ENCODE results near the gene PSPH.
A peak's percentile ranks its signal among the peaks of the same experiment; 100 is the strongest.

Gene PSPH

DNA sequence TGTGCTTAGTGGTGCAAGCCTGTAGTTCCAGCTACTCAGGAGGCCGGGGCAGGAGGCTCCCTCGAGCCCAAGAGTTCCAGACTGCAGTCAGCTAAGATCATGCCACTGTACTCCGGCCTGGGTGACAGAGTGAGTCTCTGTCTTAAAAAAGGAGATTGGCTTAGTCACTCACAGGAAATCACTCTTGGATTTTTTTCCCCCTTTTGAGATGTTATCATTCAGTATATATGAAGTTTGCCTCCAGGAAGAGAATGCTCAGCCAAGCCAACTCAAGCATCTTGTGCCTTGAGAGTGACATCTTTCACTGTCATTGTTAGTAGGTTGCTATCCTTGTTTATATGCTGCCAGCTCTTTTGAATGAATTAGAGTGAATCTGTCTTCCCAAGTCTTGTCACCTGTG lies 58.9 kb downstream of the PSPH start:
- Histone ChIP-seq H3K36me3 (ENCODE audit: control insufficient read depth in 1 of 2, insufficient read depth in 2 of 2, low read length in 2 of 2) (peaks cover 25 to 54% of the 10 kb centered on the region in 2 donors), H3K4me1 (ENCODE audit: control insufficient read depth in 1 of 2, insufficient read depth in 2 of 2, low read length in 2 of 2) (no peaks in the 10 kb centered on the region), H3K27ac (ENCODE audit: low read length) (no peak overlapping the region), H3K9me3 (ENCODE audit: control insufficient read depth in 1 of 2, low read length in 2 of 2) (no peaks in the 10 kb centered on the region), H3K27me3 (ENCODE audit: low read depth, low read length) (no peaks in the 10 kb centered on the region), H3K4me3 (ENCODE audit: low read depth in 1 of 2, low read length in 2 of 2) (no peak overlapping the region)

DNA sequence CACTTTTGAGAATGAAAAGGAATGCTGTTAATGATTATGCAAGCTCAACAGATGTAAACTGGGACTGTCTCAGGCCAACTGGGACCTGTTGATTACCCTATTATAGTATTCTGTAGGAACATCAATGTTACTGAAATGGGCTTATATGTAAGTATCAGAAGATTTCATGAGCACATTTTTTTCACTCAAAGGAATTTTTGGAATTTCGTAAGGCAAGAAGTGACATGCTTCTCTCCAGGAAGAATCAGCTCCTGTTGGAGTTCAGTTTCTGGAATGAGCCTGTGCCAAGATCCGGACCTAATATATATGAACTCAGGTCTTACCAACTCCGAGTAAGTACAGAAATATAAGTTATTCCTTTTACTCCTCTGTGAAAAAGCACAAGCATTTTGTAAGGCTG lies 67.7 kb downstream of the PSPH start:
- Histone ChIP-seq H3K9me3 (ENCODE audit: control insufficient read depth in 1 of 2, low read length in 2 of 2) (no peaks in the 10 kb centered on the region), H3K4me1 (ENCODE audit: control insufficient read depth in 1 of 2, insufficient read depth in 2 of 2, low read length in 2 of 2) (no peaks in the 10 kb centered on the region), H3K27me3 (ENCODE audit: low read depth, low read length) (no peaks in the 10 kb centered on the region), H3K36me3 (ENCODE audit: control insufficient read depth in 1 of 2, insufficient read depth in 2 of 2, low read length in 2 of 2) (peaks cover 52 to 77% of the 10 kb centered on the region in 2 donors), H3K4me3 (ENCODE audit: low read depth in 1 of 2, low read length in 2 of 2) (no peak overlapping the region), H3K27ac (ENCODE audit: low read length) (no peak overlapping the region)

DNA sequence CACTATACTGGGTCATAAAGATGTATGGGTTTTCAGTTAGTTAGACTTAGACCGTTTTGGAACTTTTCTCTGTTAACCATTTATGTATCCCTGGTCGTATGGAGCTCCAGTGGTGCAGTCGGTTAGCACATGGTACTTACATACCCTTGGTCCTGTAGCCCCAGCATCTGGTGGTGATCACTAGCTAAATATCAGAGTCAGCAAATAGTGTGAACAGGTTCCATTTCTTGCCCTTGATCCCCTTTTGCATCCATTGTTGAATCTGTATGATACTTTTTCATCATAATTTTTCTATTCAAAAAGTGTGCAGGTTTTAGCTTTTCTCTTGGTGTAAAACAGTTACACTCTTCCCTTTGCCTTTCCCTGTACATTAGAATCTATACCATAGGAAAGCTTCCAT lies 71.0 kb downstream of the PSPH start:
- no peaks in the 10 kb centered on the region for H3K9me3 ChIP-seq (ENCODE audit: control insufficient read depth in 1 of 2, low read length in 2 of 2)
- H3K36me3 ChIP-seq (ENCODE audit: control insufficient read depth in 1 of 2, insufficient read depth in 2 of 2, low read length in 2 of 2), result peaks cover 55 to 61% of the 10 kb centered on the region in 2 donors
- H3K27ac ChIP-seq (ENCODE audit: low read length), result no peak overlapping the region
- no peak overlapping the region for H3K4me3 ChIP-seq (ENCODE audit: low read depth in 1 of 2, low read length in 2 of 2)
- no peaks in the 10 kb centered on the region for H3K27me3 ChIP-seq (ENCODE audit: low read depth, low read length)
- H3K4me1 ChIP-seq (ENCODE audit: control insufficient read depth in 1 of 2, insufficient read depth in 2 of 2, low read length in 2 of 2), result peaks cover 0 to 7% of the 10 kb centered on the region in 2 donors

DNA sequence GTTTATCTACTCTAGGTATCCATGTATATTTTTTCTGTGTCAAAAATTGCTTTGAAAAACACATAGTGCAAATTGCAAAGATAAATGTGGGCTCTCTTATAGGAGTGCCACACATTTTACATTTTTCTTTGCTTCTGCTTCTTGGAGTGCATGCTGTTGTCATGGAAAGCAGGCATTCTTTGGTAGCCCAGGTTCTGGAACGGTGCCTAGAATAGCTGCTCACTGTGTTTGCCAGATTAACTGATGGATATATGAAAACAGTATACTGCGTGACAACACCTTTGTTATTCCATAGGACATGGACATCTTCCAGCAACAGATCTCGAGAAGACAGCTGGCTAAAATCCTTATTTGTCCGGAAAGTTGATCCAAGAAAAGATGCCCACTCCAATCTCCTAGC lies 73.4 kb downstream of the PSPH start:
- Histone ChIP-seq H3K9me3 (ENCODE audit: control insufficient read depth in 1 of 2, low read length in 2 of 2) (no peaks in the 10 kb centered on the region), H3K27me3 (ENCODE audit: low read depth, low read length) (no peaks in the 10 kb centered on the region), H3K27ac (ENCODE audit: low read length) (no peak overlapping the region), H3K4me3 (ENCODE audit: low read depth in 1 of 2, low read length in 2 of 2) (no peak overlapping the region), H3K4me1 (ENCODE audit: control insufficient read depth in 1 of 2, insufficient read depth in 2 of 2, low read length in 2 of 2) (peaks cover 0 to 7% of the 10 kb centered on the region in 2 donors), H3K36me3 (ENCODE audit: control insufficient read depth in 1 of 2, insufficient read depth in 2 of 2, low read length in 2 of 2) (peaks cover 39 to 40% of the 10 kb centered on the region in 2 donors)

DNA sequence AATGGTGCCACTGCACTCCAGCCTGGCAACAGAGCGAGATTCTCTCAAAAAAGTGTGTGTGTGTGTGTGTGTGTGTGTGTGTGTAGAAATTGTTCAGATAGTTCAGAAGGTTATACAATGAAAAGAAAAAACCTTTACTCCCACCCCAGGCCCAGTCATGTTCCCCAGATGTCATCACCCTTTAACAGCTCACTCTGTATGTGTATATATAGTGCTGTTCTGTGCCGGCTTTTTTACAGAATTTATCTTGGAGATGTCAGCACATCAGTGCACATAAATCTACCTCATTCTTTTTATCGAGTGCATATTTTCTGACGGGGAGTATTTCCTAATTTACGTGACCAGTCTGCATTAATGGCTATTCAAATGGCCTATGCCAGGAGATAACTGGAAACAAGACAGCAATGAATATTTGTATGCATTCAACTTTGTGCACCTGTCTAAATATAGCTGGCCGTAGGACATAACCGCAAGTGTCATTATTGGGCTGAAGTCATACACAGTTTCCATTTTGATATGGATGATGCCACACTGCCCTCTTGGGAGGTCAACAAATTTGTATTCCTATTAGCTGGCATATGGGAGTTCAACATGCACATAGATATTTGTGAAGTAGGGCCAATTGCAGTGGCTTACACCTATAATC lies 75.1 kb downstream of the PSPH start:
- no peaks in the 10 kb centered on the region for H3K9me3 ChIP-seq (ENCODE audit: control insufficient read depth in 1 of 2, low read length in 2 of 2)
- H3K36me3 ChIP-seq (ENCODE audit: control insufficient read depth in 1 of 2, insufficient read depth in 2 of 2, low read length in 2 of 2), result peaks cover 27 to 30% of the 10 kb centered on the region in 2 donors
- no peak overlapping the region for H3K27ac ChIP-seq (ENCODE audit: low read length)
- peaks cover 0 to 7% of the 10 kb centered on the region in 2 donors for H3K4me1 ChIP-seq (ENCODE audit: control insufficient read depth in 1 of 2, insufficient read depth in 2 of 2, low read length in 2 of 2)
- H3K4me3 ChIP-seq (ENCODE audit: low read depth in 1 of 2, low read length in 2 of 2), result no peak overlapping the region
- H3K27me3 ChIP-seq (ENCODE audit: low read depth, low read length), result no peaks in the 10 kb centered on the region

DNA sequence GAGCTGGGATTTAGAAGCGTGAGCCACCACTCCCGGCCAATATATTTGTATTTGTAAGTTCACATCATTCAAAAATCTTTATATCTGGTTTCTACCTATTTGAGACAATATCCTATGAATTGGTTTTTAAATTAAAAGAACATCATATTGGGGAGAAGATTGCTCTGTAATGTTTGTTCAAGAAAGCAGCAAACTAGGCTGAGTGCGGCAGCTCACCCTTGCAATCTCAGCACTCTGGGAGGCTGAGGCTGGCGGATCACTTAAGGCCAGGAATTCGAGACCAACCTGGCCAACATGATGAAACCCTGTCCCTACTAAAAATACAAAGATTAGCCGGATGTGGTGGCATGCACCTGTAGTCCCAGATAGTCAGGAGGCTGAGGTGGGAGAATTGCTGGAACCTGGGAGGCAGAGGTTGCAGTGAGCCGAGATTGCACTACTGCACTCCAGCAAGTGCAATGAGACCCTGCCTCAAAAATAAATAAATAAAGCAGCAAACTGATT lies 77.4 kb downstream of the PSPH start:
- Histone ChIP-seq H3K9me3 (ENCODE audit: control insufficient read depth in 1 of 2, low read length in 2 of 2) (no peaks in the 10 kb centered on the region), H3K36me3 (ENCODE audit: control insufficient read depth in 1 of 2, insufficient read depth in 2 of 2, low read length in 2 of 2) (peaks cover 6 to 7% of the 10 kb centered on the region in 2 donors), H3K27ac (ENCODE audit: low read length) (no peak overlapping the region), H3K4me3 (ENCODE audit: low read depth in 1 of 2, low read length in 2 of 2) (no peak overlapping the region), H3K4me1 (ENCODE audit: control insufficient read depth in 1 of 2, insufficient read depth in 2 of 2, low read length in 2 of 2) (peaks cover 0 to 7% of the 10 kb centered on the region in 2 donors), H3K27me3 (ENCODE audit: low read depth, low read length) (no peaks in the 10 kb centered on the region)

DNA sequence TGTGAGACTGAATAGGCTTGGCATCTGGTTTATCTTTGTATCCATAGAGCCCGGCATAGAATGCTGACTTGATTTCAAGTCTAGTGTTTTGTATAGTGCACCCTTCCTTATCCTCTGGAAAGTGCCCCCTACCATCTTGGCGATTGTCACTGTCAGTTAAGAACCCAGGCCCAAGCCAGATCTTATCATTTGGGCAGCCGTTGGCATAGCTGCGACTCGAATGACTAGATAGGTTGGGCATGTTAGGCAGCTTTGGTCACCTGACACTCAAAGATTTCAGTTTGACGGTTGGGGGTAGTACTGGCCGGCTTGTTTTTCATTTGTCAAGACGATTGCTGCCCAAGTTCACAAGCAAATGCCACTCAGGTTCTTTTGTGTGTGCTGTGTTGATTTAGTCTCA lies 80.3 kb downstream of the PSPH start:
- no peaks in the 10 kb centered on the region for H3K36me3 ChIP-seq (ENCODE audit: control insufficient read depth in 1 of 2, insufficient read depth in 2 of 2, low read length in 2 of 2)
- H3K9me3 ChIP-seq (ENCODE audit: control insufficient read depth in 1 of 2, low read length in 2 of 2), result no peaks in the 10 kb centered on the region
- no peaks in the 10 kb centered on the region for H3K27me3 ChIP-seq (ENCODE audit: low read depth, low read length)
- H3K27ac ChIP-seq (ENCODE audit: low read length), result no peak overlapping the region
- H3K4me1 ChIP-seq (ENCODE audit: control insufficient read depth in 1 of 2, insufficient read depth in 2 of 2, low read length in 2 of 2), result peaks cover 0 to 13% of the 10 kb centered on the region in 2 donors
- no peak overlapping the region for H3K4me3 ChIP-seq (ENCODE audit: low read depth in 1 of 2, low read length in 2 of 2)

DNA sequence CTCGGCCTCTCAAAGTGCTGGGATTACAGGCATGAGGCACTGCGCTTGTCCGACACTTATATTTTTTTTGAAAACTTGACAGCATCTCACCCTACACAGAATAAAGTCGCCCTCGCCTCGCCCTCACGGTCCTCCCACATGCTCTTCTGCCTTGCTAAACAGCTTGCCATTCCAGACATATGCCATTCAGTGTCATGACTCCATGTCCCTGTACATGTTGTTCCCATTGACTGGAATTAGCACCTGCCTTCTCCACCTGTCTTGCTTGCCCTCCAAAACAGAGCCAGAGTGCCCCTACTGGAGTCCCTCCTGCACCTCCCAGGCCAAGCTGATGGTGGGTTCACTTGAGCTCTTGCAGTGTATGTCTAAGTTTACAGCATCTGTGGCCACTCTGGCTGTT lies 80.7 kb downstream of the PSPH start:
- no peak overlapping the region for H3K27ac ChIP-seq (ENCODE audit: low read length)
- H3K4me1 ChIP-seq (ENCODE audit: control insufficient read depth in 1 of 2, insufficient read depth in 2 of 2, low read length in 2 of 2), result peaks cover 0 to 17% of the 10 kb centered on the region in 2 donors
- no peak overlapping the region for H3K4me3 ChIP-seq (ENCODE audit: low read depth in 1 of 2, low read length in 2 of 2)
- H3K9me3 ChIP-seq (ENCODE audit: control insufficient read depth in 1 of 2, low read length in 2 of 2), result no peaks in the 10 kb centered on the region
- no peaks in the 10 kb centered on the region for H3K36me3 ChIP-seq (ENCODE audit: control insufficient read depth in 1 of 2, insufficient read depth in 2 of 2, low read length in 2 of 2)
- H3K27me3 ChIP-seq (ENCODE audit: low read depth, low read length), result no peaks in the 10 kb centered on the region

DNA sequence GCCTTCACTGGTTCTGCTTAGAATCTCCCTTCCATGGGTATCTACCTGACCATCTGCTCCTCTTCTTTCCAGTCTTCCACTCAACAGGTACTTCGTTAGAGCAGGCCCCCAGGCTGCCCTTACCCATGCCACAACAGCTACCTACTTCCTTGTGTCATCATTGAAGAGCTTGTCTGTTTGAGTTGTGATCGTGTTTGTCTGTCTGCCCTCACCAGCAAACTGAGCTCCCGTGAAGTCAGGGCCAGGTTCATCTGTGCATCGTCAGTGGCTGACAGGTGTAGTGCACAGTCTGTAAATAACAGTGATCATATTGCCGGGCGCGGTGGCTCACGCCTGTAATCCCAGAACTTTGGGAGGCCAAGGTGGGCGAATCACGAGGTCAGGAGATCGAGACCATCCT lies 81.9 kb downstream of the PSPH start:
- no peaks in the 10 kb centered on the region for H3K36me3 ChIP-seq (ENCODE audit: control insufficient read depth in 1 of 2, insufficient read depth in 2 of 2, low read length in 2 of 2)
- H3K27me3 ChIP-seq (ENCODE audit: low read depth, low read length), result no peaks in the 10 kb centered on the region
- no peaks in the 10 kb centered on the region for H3K9me3 ChIP-seq (ENCODE audit: control insufficient read depth in 1 of 2, low read length in 2 of 2)
- H3K4me1 ChIP-seq (ENCODE audit: control insufficient read depth in 1 of 2, insufficient read depth in 2 of 2, low read length in 2 of 2), result peaks cover 0 to 19% of the 10 kb centered on the region in 2 donors
- no peak overlapping the region for H3K4me3 ChIP-seq (ENCODE audit: low read depth in 1 of 2, low read length in 2 of 2)
- no peak overlapping the region for H3K27ac ChIP-seq (ENCODE audit: low read length)

DNA sequence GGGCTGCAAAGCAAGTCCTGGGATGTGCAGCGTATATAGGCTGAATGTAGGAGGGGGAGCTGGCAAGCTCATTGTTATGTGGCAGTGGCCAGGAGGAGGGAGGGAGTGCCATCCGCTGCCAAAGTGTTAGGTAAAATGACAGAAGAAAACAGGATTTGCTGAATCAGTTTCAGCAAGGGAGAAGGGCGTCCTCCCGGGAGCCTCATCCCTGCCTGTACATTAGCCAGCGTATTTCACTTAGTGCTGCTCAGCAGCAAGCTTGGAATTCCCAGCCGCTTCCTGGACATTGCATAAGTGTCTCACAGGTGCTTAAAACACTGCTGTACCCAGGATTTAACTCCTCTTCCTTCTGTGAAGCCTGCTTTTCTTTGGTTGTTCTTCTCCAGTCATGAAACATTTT lies 84.4 kb downstream of the PSPH start:
- Histone ChIP-seq H3K9me3 (ENCODE audit: control insufficient read depth in 1 of 2, low read length in 2 of 2) (no peaks in the 10 kb centered on the region), H3K4me3 (ENCODE audit: low read depth in 1 of 2, low read length in 2 of 2) (no peak overlapping the region), H3K27me3 (ENCODE audit: low read depth, low read length) (no peaks in the 10 kb centered on the region), H3K36me3 (ENCODE audit: control insufficient read depth in 1 of 2, insufficient read depth in 2 of 2, low read length in 2 of 2) (no peaks in the 10 kb centered on the region), H3K4me1 (ENCODE audit: control insufficient read depth in 1 of 2, insufficient read depth in 2 of 2, low read length in 2 of 2) (peaks cover 0 to 26% of the 10 kb centered on the region in 2 donors), H3K27ac (ENCODE audit: low read length) (no peak overlapping the region)

DNA sequence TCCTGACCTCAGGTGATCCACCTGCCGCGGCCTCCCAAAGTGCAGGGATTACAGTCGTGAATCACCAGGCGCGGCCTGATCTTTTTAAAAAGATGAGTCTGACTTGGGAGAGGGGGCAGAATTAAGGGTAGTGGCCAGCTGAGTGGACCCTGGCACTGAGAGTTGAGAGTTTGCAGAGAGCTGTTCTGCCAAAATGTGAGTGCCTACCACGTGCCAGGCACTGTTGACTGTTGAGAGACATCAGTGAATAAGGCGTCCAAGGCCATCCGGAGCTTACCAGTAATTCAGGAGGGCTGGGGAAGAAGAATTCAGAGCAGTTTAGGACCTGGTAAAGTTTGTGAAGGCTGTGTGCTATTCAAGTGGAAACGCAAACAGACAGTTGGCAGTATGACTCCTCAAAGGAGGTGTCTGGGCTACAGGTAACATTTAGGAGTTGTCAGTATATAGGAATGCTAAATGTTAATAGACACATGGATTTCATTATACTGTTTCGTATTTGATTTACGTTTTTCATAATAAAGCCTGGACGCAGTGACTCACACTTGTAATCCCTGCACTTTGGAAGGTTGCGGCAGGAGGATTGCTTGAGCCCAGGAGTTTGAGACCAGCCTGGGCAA lies 85.3 kb downstream of the PSPH start:
- Histone ChIP-seq H3K27me3 (ENCODE audit: low read depth, low read length) (no peaks in the 10 kb centered on the region), H3K27ac (ENCODE audit: low read length) (no peak overlapping the region), H3K36me3 (ENCODE audit: control insufficient read depth in 1 of 2, insufficient read depth in 2 of 2, low read length in 2 of 2) (no peaks in the 10 kb centered on the region), H3K4me3 (ENCODE audit: low read depth in 1 of 2, low read length in 2 of 2) (peak overlapping the region in 1 of 2 donors; percentile 2), H3K4me1 (ENCODE audit: control insufficient read depth in 1 of 2, insufficient read depth in 2 of 2, low read length in 2 of 2) (peaks cover 0 to 26% of the 10 kb centered on the region in 2 donors), H3K9me3 (ENCODE audit: control insufficient read depth in 1 of 2, low read length in 2 of 2) (no peaks in the 10 kb centered on the region)
